Panc1 (cell line): ENCODE measurements around the gene CLEC16A. TPM values are rescaled to one million over a fixed set of nuclear protein-coding genes. Genes with fewer than 3 reads are reported as not detected.

ENCODE experiments used
- ATAC-seq: fragments of 200-7000 bp; cut with Tn5 transposase; 2 replicates; pipeline ENCODE4 v1.9.1; 2020; ENCODE audit warnings: mild to moderate bottlenecking, moderate library complexity
- BruUV-seq: library from RNA; stranded (reverse); fragments of 400-500 nt; replicated peaks from 2 replicates; lab custom pipeline; 2021; lab: Mats Ljungman, UMichigan
- CTCF ChIA-PET: fragments of 300-600 bp; sonication (Branson Sonifier 250); formaldehyde crosslinking; loops from one replicate; lab custom pipeline; 2022; ENCODE audit warnings: antibody characterized with exemption; lab: Charles Lee
- POLR2A ChIA-PET: fragments of 300-600 bp; sonication (Branson Sonifier 250); formaldehyde crosslinking; loops from one replicate; lab custom pipeline; 2022; ENCODE audit warnings: antibody characterized with exemption; lab: Charles Lee
- DNase-seq: peaks from one replicate; pipeline ENCODE4 v3.0.0-alpha.2; 2010; ENCODE audit warnings: low read depth, low spot score
- H3K27ac ChIP-seq: 2 replicates; pipeline ENCODE4 v1.5.1; 2011; ENCODE audit warnings: mild to moderate bottlenecking, low read length, inconsistent platforms
- H3K27me3 ChIP-seq: fragments of 200-500 bp; sonication (Bioruptor generic); 2 replicates; pipeline ENCODE4 v1.6.0; 2014; ENCODE audit warnings: low read length, inconsistent platforms; ENCODE audit not compliant: control insufficient read depth, insufficient read depth
- H3K36me3 ChIP-seq: fragments of 200-500 bp; sonication (Bioruptor generic); 2 replicates; pipeline ENCODE4 v1.5.1; 2014; ENCODE audit warnings: inconsistent platforms, mild to moderate bottlenecking, low read length, moderate library complexity; ENCODE audit not compliant: control insufficient read depth, insufficient read depth
- H3K4me1 ChIP-seq: 2 replicates; pipeline ENCODE4 v1.5.1; 2011; ENCODE audit warnings: inconsistent platforms, mild to moderate bottlenecking, low read length, moderate library complexity; ENCODE audit not compliant: control insufficient read depth, insufficient read depth
- H3K4me3 ChIP-seq, 2 experiments: 2 replicates each; pipeline ENCODE4 v1.5.1; 2011 to 2012; ENCODE audit warnings: low read depth in 2 of 2, low read length in 2 of 2, mild to moderate bottlenecking in 2 of 2, inconsistent platforms in 1 of 2, moderate library complexity in 1 of 2
- H3K9me3 ChIP-seq: fragments of 200-500 bp; sonication (Bioruptor generic); 2 replicates; pipeline ENCODE4 v1.5.1; 2014; ENCODE audit warnings: low read depth, mild to moderate bottlenecking, inconsistent platforms, low read length, moderate library complexity; ENCODE audit not compliant: control insufficient read depth, insufficient read depth
- POLR2AphosphoS5 ChIP-seq: IDR thresholded peaks from 2 replicates; pipeline ENCODE4 v1.6.1; 2012; ENCODE audit warnings: mild to moderate bottlenecking, low read depth, low read length, moderate library complexity
- SIN3A ChIP-seq: IDR thresholded peaks from 2 replicates; pipeline ENCODE4 v1.6.1; 2012; ENCODE audit warnings: low read depth, mild to moderate bottlenecking, low read length, moderate library complexity, borderline replicate concordance; ENCODE audit not compliant: insufficient read depth
- TCF7L2 ChIP-seq: IDR thresholded peaks from 2 replicates; pipeline ENCODE4 v1.6.1; 2011; ENCODE audit warnings: mild to moderate bottlenecking, low read depth, low read length, inconsistent platforms
- in situ Hi-C: cut with HindIII; loops from 2 replicates; pipeline ENCODE4 v1.10.0; 2016; ENCODE audit warnings: low sequenced_read_pairs, low pct_unique_long_range_greater_than_20kb
- intact Hi-C: fragments of 100-400 bp; cut with micrococcal nuclease; formaldehyde crosslinking; loops from one replicate; pipeline ENCODE4 v1.10.0; 2022; ENCODE audit not compliant: unreplicated experiment
- total RNA-seq: library from RNA; stranded (reverse); gene quantifications from one replicate; pipeline ENCODE4 v1.2.1, GENCODE V29; 2021; ENCODE audit not compliant: unreplicated experiment
- TF ChIP-seq, protein P1 (sequence below), 2 experiments: IDR thresholded peaks; 2 replicates each; pipeline ENCODE4 v1.6.1; 2011 to 2012; ENCODE audit warnings: low read depth in 2 of 2, control low read depth in 1 of 2, low read length in 1 of 2, mild to moderate bottlenecking in 1 of 2, moderate library complexity in 1 of 2; ENCODE audit not compliant: insufficient read depth in 1 of 2
- TF ChIP-seq, protein P2 (sequence below): fragments of 450-650 bp; IDR thresholded peaks from 2 replicates; pipeline ENCODE4 v1.5.1; 2017; ENCODE audit warnings: mild to moderate bottlenecking

The CLEC16A gene
- total RNA-seq, 1 experiment from 2014 or later, result 21.0 TPM

GRCh38 chr16:11059588-11059987, 115.2 kb downstream of the CLEC16A start:
- no peak for TF ChIP-seq SIN3A
- TF ChIP-seq, protein P1, sequence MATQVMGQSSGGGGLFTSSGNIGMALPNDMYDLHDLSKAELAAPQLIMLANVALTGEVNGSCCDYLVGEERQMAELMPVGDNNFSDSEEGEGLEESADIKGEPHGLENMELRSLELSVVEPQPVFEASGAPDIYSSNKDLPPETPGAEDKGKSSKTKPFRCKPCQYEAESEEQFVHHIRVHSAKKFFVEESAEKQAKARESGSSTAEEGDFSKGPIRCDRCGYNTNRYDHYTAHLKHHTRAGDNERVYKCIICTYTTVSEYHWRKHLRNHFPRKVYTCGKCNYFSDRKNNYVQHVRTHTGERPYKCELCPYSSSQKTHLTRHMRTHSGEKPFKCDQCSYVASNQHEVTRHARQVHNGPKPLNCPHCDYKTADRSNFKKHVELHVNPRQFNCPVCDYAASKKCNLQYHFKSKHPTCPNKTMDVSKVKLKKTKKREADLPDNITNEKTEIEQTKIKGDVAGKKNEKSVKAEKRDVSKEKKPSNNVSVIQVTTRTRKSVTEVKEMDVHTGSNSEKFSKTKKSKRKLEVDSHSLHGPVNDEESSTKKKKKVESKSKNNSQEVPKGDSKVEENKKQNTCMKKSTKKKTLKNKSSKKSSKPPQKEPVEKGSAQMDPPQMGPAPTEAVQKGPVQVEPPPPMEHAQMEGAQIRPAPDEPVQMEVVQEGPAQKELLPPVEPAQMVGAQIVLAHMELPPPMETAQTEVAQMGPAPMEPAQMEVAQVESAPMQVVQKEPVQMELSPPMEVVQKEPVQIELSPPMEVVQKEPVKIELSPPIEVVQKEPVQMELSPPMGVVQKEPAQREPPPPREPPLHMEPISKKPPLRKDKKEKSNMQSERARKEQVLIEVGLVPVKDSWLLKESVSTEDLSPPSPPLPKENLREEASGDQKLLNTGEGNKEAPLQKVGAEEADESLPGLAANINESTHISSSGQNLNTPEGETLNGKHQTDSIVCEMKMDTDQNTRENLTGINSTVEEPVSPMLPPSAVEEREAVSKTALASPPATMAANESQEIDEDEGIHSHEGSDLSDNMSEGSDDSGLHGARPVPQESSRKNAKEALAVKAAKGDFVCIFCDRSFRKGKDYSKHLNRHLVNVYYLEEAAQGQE (IDR thresholded peaks at IDR 0.05; ENCODE audit: insufficient read depth in 1 of 2, low read depth in 2 of 2, low read length in 1 of 2), result no peak
- TF ChIP-seq TCF7L2, result no peak
- TF ChIP-seq, protein P2, sequence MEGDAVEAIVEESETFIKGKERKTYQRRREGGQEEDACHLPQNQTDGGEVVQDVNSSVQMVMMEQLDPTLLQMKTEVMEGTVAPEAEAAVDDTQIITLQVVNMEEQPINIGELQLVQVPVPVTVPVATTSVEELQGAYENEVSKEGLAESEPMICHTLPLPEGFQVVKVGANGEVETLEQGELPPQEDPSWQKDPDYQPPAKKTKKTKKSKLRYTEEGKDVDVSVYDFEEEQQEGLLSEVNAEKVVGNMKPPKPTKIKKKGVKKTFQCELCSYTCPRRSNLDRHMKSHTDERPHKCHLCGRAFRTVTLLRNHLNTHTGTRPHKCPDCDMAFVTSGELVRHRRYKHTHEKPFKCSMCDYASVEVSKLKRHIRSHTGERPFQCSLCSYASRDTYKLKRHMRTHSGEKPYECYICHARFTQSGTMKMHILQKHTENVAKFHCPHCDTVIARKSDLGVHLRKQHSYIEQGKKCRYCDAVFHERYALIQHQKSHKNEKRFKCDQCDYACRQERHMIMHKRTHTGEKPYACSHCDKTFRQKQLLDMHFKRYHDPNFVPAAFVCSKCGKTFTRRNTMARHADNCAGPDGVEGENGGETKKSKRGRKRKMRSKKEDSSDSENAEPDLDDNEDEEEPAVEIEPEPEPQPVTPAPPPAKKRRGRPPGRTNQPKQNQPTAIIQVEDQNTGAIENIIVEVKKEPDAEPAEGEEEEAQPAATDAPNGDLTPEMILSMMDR, result no peak
- no peak for TF ChIP-seq POLR2AphosphoS5
- DNase-seq, result no peak
- ChIA-PET CTCF (no interaction called here), POLR2A (no interaction called here)
- H3K27ac ChIP-seq, result no peak overlapping the region
- in situ Hi-C loops, result no loop called here
- H3K4me1 ChIP-seq, result no peaks in the 10 kb centered on the region
- H3K36me3 ChIP-seq, result no peaks in the 10 kb centered on the region; the same call in 1 of the 2 replicates
- no peaks in the 10 kb centered on the region for H3K9me3 ChIP-seq
- ATAC-seq, result no peak
- BruUV-seq, result no TSS peak
- no peaks in the 10 kb centered on the region for H3K27me3 ChIP-seq
- intact Hi-C loops, result no loop called here
- no peak overlapping the region for H3K4me3 ChIP-seq

DNA sequence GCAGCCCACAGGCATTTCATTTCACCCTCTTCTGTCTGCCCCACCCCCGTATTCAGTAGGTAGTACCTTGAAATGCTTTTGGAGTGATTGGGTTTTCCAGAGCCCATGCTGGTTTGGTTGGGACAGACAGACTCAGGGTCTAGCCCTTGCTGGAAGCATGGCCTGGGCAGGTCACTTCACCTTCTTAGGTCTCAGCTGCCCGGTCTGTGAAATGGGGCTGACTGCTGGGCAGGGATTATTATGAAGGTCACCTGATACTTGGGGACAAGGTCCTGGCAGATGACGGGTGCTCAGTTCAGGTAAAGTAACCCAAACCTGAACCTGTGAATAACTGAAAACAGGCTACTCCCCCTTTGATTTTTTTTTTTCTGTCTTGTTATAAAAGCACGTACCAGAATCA, 116.0 kb downstream of the CLEC16A start:
- Histone ChIP-seq H3K4me3 (no peak overlapping the region), H3K36me3 (no peaks in the 10 kb centered on the region; the same call in 1 of the 2 replicates), H3K9me3 (no peaks in the 10 kb centered on the region), H3K27me3 (no peaks in the 10 kb centered on the region), H3K27ac (no peak overlapping the region), H3K4me1 (no peaks in the 10 kb centered on the region)
- ChIA-PET CTCF (no interaction called here), POLR2A (no interaction called here)
- DNase-seq (no peak), ATAC-seq (no peak)
- intact Hi-C loops (no loop called here), in situ Hi-C loops (no loop called here)
- no TSS peak for BruUV-seq
- TF ChIP-seq TCF7L2 (no peak), SIN3A (no peak), POLR2AphosphoS5 (no peak)
- TF ChIP-seq, protein P1 (IDR thresholded peaks at IDR 0.05; ENCODE audit: insufficient read depth in 1 of 2, low read depth in 2 of 2, low read length in 1 of 2), result no peak
- TF ChIP-seq, protein P2, result no peak
